ENCODE results near the gene CREBRF. TPM values are rescaled to one million over a fixed set of nuclear protein-coding genes. Genes with fewer than 3 reads are reported as not detected.
A peak's percentile ranks its signal among the peaks of the same experiment; 100 is the strongest.
"Not testable (repeated sequence)": the region's sequence is repeated elsewhere in the genome, so short reads cannot be mapped to it uniquely, and the experiment has no call there.

CREBRF gene
- total RNA-seq, 1 donor from 2014 or later, result 18.4 TPM

DNA sequence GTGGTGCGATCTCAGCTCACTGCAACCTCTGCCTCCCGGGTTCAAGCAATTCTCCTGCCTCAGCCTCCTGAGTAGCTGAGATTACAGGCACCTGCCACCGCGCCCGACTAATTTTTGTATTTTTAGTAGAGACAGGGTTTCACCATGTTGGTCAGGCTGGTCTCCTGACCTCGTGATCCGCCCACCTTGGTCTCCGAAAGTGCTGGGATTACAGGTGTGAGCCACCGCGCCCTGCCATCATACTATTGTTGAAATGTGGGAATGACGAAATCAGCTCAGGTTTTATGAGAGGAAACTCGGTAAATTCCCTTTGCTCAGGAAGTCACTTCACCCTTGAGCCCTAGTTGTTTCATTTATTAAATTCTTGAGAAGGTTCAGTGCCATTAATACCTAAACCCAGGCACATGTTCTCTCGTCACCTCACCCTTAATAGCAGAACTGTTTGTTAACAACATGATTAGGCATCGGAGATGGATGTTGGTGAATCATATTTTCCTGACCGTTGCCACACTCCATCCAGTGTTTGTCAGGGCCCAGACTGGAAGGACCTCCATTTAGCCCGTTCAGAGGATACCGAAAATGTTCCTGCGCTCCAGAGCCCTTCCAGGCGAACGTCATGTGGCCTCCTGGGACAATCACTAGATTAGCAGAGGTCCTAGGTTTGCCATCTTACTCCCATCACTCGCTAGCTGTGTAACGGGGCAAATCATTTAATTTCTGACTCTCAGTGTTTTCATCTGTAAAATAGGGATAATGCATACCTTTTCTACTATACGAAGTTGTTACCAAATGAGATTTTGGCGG lies 20.0 kb upstream of the CREBRF start:
- no peak for DNase-seq (ENCODE audit: low spot score)

DNA sequence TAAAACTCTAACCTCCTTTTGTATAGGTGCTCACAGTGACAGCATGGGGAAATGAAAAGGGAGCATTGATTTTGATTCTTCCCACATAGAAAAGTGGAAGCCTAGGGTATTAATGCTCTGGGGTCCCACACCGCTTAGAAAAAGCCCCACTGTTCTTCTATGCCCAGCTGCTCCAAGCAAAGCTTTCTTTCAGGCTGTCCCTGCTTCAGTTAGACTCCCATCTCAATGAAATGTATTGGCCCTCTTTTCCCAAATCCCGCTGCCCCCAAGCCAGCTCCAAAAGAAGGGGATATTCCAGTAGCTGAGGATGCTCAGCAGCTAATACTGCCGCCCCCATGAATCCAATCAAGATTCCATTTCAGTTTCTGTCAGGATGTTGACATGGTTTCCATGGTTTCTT lies 17.0 kb upstream of the CREBRF start:
- no peak for DNase-seq (ENCODE audit: low spot score)

DNA sequence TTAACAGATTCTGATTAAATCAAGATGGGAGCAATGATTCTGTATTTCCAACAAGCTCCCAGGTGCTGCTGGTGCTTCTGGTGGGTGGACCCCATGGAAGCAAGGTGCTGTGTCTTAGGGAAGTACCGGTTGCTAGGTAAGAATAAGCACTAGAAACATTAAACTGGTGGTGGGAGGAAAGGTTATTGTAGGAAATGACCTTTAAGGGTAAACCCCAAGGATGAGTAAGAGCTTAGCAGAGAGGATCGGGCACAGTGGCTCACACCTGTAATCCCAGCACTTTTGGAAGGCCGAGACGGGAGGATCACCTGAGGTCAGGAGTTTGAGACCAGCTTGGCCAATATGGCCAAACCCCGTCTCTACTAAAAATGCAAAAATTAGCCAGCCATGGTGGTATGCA lies 16.2 kb upstream of the CREBRF start:
- DNase-seq (ENCODE audit: low spot score), result no peak

DNA sequence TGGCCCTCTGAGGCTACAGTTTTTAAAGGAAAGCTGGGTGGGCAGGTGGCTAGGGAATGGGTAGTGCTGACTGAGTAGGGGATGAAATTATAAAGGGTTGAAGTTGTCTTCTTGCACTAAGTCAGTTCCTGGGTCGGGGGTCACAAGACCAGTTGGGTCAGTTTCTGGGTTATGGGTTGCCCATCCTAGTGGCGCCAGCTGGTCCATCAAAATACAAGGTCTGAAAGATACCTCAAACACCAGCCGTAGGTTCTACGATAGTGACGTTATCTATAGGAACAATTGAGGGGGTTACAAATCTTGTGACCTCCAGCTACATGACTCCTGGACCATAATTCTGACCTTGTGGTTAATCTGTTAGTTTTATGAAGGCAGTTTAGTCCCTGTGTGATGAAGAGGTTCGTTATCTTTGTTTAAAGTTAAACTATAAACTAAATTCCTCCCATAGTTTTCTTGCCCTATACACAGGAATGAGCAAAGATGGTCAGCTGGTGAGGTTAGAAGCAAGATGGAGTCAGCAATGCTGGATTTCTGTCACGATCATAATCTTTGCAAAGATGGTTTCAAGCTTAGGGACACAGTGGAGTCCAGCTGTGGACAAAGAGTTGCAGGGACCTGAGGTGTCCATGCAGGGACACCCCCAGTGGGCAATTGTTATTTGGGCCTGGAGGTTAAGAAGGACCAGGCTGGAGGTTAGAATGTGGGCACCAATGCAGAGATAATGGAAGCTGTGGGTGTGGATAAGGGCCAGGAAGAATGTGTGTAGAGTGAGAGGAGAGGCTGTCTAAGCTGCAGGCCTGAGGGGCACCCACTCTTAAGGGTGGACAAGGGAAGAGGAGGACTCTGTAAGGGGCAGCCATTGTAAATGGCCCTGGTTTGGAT lies 14.0 kb upstream of the CREBRF start:
- DNase-seq (ENCODE audit: low spot score), result no peak

DNA sequence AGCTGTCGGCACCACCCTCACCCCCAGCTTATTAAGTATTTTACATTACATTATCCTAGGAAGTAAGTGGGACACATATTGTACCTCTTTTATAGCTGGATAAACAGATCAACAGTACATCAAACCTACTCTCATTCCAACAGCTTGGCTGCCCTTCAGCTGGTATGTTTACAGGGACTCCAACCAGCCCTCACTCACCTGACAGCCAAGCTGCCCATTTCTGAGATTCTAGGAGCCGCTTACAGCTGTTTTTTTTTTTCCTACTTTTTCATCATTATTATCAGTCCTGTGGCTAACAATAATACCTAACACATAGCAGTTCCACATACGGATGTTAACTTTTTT lies 13.4 kb upstream of the CREBRF start:
- no peak for DNase-seq (ENCODE audit: low spot score)

DNA sequence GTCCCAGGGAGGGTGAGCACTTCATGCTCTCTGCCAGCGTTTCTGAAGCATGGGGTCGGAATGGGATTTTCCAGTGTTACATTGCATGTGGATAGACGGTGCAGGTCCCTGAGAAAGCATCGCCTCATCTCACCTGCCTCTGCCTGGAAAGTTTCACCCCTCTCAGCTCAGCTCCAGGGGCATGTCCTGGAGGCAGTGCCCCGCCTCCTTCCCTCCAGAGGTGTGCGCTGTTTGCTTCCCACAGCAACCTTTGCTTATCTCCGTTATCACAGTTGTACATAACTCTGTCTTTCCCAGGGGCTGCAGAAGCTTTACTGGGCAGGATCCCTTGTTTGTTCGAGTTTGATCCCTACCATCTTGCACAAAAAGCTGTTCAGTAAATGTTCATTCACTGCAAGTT lies 10.7 kb upstream of the CREBRF start:
- DNase-seq (ENCODE audit: low spot score), result no peak

DNA sequence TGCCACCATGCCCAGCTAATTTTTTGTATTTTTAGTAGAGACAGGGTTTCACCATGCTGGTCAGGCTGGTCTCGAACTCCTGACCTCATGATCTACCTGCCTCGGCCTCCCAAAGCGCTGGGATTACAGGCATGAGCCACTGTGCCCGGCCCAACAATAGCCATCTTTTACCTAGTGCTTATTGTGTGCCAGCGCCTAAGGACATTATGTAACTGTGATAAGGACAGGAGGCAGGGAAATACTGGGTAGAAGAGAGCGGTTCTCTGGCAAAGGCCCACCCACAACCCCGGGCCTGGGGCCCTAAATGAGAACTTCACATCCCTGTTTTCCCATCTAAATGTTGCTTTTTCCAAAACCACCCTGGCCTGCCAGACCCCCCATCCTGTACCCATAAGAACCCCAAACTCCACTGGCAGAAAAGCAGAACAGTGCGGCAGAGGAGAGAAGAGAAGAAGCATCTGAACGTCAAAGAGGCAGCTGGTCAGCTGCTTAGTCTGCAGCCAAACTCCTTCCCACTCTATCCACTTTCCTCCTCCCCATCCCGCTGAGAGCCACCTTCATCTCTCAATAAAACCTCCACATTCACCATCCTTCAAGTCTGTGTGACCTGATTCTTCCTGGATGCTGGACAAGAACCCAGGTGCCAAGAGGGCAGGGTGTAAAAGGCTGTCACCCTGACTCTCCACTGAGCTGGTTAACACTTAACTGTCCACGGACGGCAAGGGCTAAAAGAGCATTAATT lies 8.9 kb upstream of the CREBRF start:
- not testable (repeated sequence) for DNase-seq (ENCODE audit: low spot score)

DNA sequence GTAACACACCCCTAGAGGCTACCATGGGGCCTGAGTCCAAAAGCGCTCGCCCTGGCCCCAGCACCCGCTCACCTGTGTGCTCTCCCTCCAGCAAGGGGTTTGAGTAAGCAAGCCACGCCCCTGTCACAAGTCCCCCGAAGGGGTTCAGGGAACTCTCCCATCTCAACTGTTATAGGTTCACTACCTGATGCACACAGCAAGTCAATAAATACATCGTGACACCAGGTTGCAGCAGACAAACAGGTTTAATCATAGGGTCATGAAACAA lies 8.4 kb upstream of the CREBRF start:
- no peak for DNase-seq (ENCODE audit: low spot score)

DNA sequence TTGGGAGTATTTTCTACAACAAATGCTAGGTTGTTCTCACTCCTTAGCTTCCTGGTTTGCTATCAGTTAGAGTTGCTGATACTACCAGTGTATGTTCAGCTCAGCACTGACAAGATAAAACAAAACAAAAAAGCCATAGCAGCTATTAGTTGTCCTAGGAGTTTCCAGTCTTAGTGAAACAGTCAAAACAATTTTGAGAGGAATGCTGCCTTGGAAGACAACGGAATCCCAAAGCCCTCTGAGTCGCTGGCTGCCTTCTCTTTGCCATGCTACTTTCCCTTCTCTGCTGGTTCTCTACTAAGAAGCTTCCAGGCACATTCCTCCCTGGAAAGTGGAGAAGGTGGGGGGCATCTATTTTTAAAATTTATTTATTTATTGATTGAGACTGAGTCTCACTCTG lies 5.4 kb upstream of the CREBRF start:
- no peak for DNase-seq (ENCODE audit: low spot score)

DNA sequence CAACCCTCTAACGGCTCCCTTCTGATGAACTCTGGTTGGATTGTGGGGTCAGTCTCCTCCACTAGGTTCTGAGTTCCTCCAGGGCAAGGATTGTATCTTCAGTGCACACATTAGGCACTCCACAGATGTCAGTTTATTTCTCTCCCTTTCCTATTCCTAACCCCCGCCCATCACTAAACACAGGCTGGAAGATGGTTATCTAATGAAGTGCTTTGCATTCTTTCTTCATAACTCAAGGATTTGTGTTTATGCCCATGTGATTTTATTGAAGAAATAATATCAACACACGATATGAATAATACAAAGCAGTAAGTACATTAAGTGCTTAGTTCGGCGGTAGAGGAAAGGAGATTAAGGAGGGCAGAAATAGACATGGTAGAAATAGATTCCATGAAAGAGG lies 4.4 kb upstream of the CREBRF start:
- no peak for DNase-seq (ENCODE audit: low spot score)

DNA sequence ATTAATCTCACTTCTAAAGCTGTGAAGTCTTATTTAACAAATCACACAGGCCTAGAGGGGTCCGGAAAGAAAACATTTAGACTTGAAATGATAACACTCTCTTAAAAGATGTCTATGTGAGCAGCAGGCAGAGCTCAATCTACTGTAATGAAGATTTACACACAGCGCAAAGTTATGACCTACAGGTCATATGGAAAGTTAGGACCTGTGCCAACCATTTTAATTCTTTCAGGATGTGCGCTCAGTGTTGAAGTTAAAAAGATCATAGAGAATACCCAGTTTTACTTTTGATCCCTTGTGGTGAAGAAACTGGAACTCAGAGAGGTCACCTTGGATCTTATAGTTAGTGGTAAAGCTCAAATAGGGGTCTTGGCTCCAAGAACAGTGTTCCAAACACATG lies 3.1 kb upstream of the CREBRF start:
- no peak for DNase-seq (ENCODE audit: low spot score)

DNA sequence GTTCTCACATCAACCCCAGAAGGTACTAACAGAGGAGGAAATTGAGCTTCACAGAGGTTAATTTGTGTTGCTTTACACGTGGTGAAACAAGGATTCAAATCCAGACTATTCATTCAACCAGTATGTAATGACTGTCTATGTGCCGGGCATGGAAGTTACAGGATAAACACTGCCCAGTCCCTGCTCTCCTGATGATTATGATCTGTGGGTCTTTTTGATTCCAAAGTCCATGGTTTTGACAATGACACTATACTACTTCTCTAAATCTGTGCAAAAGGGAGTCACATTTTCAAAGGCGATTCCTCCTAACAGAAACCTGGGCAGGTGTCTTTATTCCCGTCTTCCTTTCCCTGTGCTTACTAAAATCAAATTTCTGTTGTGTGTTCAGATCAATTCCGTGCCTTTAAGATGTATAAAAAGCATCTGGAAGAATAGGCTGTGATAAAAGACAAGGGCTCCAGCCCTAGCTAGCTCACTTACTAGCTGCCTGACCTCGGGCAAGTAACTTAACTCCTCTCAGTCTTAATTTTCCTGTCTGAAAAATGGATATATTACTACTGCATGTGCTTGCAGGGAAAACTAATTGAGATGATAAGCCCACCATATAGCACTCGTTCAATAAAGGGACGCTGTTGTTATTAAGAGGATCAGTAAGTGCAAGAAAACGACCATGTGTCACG lies 970 bp upstream of the CREBRF start:
- DNase-seq (ENCODE audit: low spot score), result no peak

DNA sequence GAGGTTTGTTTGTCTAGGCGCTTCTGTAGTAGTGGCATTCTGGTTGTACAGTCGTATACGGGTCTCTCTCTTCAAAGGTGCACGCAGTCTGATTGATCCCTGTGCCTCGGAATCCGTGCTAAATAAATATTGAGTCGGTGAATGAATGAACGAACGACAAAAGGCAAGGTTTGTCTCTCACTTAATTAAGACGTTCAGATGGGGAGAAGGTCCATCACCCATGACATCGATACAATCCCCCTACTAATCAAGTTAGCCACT lies 500 bp upstream of the CREBRF start:
- DNase-seq (ENCODE audit: low spot score), result no peak

DNA sequence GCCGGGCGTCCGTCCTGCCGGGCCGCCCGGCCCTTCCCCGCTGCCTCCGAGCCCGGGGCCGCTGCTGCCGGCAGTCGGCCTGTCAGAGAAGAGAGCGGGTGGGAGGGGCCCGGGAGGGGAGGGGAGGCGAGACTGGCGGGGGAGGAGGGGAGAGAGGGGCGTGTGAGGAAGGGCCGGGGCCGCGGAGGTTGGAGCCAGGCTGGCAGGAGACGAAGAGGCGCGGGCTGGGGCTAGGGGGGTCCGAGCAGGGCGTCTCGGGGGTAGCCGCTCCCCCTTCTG lies 570 bp downstream of the CREBRF start:
- no peak for DNase-seq (ENCODE audit: low spot score)

DNA sequence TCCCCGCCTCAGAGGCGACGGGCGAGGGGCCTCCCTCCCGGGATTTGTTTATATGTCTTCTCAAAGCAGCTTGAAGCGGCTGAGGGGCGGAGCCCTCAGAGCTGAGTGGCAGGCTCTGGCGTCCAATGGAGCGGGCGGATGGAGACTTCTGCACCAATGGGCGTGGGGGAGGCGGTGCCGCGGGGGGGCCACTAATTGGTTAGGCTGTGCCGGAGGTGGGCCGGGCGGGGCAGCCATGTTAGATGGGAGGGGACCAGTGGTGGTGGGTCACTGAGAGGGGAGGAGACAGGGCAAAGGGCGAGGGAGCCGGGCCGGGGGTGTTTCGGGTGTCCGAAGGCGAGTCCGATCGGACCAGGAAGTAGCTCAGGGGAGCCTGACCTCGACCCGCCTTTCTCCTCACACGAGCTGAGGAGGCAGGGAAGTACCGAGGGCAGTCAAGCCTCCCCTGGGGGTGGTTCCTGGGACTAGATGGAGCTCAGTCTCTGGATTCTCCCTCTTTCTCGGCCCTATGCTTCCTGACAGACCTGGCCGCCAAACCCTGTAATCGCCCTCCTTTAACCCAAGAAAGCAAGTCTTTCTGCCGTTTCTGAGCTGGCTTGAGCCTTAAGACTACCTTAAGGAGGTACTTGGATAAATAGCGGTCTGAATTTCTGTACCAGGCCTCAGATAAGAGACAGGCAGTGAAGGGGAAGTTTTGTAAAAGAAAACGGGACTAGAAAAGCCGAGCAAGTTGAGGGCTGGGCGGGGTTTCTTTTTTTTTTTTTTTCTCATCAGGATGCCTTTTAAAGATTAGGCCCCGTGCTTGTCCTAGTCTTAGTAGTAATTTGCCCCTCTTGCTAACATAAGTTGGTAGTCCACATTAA lies 1.1 kb downstream of the CREBRF start:
- DNase-seq (ENCODE audit: low spot score), result peak; percentile 99

DNA sequence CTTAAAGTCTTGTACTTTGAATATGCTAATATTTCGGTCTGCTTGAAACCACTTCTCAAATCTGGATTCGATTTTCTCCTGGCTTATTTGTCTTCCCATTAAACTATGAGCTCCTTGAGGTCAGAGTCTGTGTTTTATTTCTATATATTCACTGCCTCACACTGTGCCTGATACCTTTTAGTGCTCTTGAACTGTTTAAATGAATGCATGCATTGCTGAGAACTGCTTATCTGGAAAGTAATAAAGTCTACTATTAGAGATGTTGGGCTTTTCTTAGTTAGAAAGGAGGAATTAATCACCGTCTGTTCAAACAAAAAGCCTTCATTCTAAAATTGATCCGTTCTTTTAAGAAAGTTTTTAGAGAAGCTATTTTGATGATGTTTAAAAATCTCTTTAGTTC lies 6.0 kb downstream of the CREBRF start:
- DNase-seq (ENCODE audit: low spot score), result no peak

DNA sequence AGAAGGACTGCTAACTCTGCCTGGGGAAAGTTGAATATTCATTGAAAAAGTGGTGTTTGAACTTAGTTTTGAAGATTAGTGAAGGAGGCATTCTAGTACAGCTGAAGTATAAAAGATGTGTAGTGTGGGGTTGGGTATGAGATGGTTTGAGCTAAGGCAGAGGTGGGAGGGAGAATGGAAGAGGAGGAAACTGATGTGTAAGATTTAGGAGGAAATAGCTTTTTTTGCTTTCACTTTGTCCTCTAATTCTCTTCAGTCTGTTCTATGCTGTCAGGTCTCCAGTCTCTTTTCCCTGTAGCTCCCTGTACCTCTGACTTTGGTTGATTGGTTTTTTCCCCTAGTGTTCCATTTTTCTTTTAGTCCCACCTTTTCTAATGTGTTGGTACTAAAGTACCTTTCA lies 9.0 kb downstream of the CREBRF start:
- DNase-seq (ENCODE audit: low spot score), result no peak

DNA sequence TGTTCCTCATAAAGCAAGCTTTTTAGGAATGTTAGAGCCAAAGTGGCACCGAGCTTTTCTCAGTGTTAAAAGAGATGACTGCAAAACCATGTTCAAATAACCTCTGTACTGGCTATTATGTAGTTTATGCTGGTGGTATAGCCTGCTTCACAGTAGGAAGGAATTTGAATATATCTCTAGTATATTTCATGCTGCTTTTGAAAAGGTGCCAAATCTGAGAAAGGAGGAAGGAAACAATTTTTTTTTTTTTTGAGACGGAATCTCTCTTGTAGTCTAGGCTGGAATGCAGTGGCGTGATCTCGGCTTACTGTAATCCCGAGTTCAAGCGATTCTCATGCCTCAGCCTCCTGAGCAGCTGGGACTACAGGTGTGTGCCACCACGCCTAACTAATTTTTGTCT lies 13.5 kb downstream of the CREBRF start:
- DNase-seq (ENCODE audit: low spot score), result no peak

DNA sequence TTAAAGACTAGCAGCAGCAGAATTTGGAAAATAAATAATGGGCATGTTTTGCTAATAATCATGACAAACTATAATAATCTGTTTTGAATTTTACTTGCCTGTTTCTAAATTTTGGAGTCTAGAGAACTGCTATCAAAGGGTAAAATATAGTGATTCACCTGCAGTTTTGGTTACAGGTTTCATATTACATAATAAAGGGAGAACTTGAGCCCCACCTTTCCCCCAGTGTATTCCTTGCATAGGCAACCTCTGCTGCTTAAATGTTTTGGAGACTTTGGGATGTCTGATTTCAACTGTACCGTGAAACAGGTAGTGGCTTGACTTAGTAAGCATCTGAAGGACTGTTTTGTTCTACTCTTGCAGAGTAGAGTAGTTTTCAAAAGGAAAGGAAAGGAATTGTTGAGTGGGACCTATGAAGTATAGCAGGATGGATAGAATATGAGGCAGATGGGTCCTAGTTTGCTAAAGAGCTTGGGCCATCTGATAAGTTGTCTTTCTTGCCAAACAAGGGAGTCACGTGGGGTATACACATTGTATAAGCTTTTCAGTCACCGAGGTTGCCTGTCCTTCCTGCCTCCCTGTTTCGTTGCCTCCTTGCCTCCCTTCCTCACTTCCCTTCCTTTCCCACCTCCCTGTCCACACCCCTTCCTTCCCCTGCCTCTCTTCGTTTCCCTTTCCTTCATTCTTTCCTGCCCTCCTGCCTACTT lies 19.1 kb downstream of the CREBRF start:
- DNase-seq (ENCODE audit: low spot score), result no peak

DNA sequence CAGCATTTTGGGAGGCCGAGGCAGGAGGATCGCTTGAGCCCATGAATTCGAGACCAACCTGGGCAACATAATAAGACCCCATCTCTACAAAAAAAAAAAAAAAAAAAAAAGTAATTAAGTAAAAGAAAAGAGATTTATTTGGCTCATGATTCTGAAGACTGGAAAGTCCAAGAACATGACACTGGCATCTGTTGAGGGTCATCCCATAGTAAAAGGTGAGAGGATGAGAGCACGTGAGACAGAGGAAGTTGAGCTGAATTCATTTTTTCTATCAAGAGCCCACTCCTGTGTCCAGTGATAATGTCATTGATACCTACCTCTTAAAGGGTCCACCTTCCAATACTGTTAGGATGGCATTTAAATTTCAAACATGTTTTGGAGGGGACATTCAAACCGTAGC lies 19.8 kb downstream of the CREBRF start:
- DNase-seq (ENCODE audit: low spot score), result no peak

DNA sequence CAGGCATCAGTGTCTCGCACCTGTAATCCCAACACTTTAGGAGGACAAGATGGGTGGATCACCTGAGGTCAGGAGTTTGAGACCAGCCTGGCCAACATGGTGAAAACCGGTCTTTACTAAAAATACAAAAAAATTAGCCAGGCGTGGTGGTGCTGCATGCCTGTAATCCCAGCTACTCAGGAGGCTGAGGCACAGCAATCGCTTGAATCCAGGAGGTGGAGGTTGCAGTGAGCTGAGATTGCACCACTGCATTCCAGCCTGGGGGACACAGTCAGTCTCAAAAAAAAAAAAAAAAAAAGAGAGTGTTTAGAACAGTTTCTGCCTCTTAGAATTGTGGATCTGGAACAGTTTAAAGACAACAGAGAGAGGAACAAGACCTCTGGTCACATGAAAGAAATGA lies 20.3 kb downstream of the CREBRF start:
- not testable (repeated sequence) for DNase-seq (ENCODE audit: low spot score)

Data from mesenteric fat pad (tissue), 1 donor.